ENCODE measurements around the gene ZNF19. TPM values are rescaled to one million over a fixed set of nuclear protein-coding genes. Genes with fewer than 3 reads are reported as not detected.
A peak's percentile ranks its signal among the peaks of the same experiment; 100 is the strongest.

ZNF19 gene
- total RNA-seq, 1 experiment from 2014 or later, result 2.6 TPM

DNA sequence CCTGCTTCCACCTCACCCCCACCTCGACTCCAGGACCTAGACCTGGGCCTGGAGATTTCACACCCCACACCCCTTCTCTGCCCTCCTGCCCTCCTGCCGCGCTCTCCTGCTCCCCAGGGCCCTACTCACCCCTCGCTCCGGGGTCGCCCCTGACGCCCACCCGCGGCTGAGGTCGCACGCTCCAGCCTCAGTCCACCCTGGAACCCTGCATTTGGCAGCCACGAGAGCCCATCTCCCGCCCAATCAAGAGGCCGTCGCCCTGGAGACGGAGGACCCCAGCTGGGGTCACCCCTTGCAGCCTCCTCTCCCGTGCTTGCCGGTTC, 63.4 kb downstream of the ZNF19 start:
- Histone ChIP-seq H3K4me3 (ENCODE audit: low read depth, low read length, poor library complexity, severe bottlenecking) (peak overlapping the region; percentile 26), H3K9me3 (ENCODE audit: low read depth, low read length, poor library complexity, severe bottlenecking) (no peaks in the 10 kb centered on the region), H3K4me1 (ENCODE audit: insufficient read depth, low read length, poor library complexity, severe bottlenecking) (no peaks in the 10 kb centered on the region), H3K27me3 (replicated peaks; ENCODE audit: insufficient read depth, low read depth, low read length, poor library complexity) (peaks cover 65% of the 10 kb centered on the region), H3K36me3 (ENCODE audit: insufficient read depth, low read length, poor library complexity, severe bottlenecking) (no peaks in the 10 kb centered on the region), H3K27ac (ENCODE audit: low read depth, low read length, poor library complexity, severe bottlenecking) (no peak overlapping the region)
- intact Hi-C loops (cut with micrococcal nuclease; ENCODE audit: unreplicated experiment), result no loop called here
- peak; percentile 26 for TF ChIP-seq EZH2 (IDR thresholded peaks at IDR 0.05; ENCODE audit: borderline replicate concordance, low read depth, low read length, poor library complexity, severe bottlenecking)
- TF ChIP-seq, protein P1, sequence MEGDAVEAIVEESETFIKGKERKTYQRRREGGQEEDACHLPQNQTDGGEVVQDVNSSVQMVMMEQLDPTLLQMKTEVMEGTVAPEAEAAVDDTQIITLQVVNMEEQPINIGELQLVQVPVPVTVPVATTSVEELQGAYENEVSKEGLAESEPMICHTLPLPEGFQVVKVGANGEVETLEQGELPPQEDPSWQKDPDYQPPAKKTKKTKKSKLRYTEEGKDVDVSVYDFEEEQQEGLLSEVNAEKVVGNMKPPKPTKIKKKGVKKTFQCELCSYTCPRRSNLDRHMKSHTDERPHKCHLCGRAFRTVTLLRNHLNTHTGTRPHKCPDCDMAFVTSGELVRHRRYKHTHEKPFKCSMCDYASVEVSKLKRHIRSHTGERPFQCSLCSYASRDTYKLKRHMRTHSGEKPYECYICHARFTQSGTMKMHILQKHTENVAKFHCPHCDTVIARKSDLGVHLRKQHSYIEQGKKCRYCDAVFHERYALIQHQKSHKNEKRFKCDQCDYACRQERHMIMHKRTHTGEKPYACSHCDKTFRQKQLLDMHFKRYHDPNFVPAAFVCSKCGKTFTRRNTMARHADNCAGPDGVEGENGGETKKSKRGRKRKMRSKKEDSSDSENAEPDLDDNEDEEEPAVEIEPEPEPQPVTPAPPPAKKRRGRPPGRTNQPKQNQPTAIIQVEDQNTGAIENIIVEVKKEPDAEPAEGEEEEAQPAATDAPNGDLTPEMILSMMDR (conservative IDR thresholded peaks at IDR 0.05; ENCODE audit: low read depth, low read length), result no peak
- ChIA-PET CTCF (no interaction called here), POLR2A (ENCODE audit: low non-redundant PET) (no interaction called here)
- no TSS peak for BruUV-seq (replicated peaks)
- DNase-seq (ENCODE audit: low spot score), result no peak

DNA sequence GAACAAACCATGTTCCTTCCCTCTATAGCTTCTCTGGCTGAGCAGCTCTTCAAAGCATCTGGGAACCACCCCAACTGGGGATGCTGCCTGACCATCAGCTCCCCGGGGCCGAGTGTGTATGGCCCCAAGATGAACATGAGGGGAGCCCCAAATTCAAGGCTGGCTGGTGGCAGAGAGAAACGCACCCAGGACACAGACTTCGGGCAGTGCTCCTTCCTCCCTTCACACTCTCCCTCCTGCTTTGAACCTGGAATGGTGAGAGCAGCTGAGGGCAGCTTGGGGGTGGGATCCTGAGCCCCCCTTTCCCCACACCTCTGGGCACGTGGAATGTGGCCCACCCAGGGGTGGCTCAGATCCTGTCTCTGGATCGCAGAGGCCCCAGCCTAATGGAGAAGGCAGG, 64.5 kb downstream of the ZNF19 start:
- H3K36me3 ChIP-seq (ENCODE audit: insufficient read depth, low read length, poor library complexity, severe bottlenecking), result no peaks in the 10 kb centered on the region
- H3K27ac ChIP-seq (ENCODE audit: low read depth, low read length, poor library complexity, severe bottlenecking), result no peak overlapping the region
- peaks cover 59% of the 10 kb centered on the region for H3K27me3 ChIP-seq (replicated peaks; ENCODE audit: insufficient read depth, low read depth, low read length, poor library complexity)
- ChIA-PET POLR2A (ENCODE audit: low non-redundant PET) (no interaction called here), CTCF (no interaction called here)
- H3K9me3 ChIP-seq (ENCODE audit: low read depth, low read length, poor library complexity, severe bottlenecking), result no peaks in the 10 kb centered on the region
- intact Hi-C loops (cut with micrococcal nuclease; ENCODE audit: unreplicated experiment), result no loop called here
- no peak overlapping the region for H3K4me3 ChIP-seq (ENCODE audit: low read depth, low read length, poor library complexity, severe bottlenecking)
- TF ChIP-seq, protein P1 (conservative IDR thresholded peaks at IDR 0.05; ENCODE audit: low read depth, low read length), result no peak
- TF ChIP-seq EZH2 (IDR thresholded peaks at IDR 0.05; ENCODE audit: borderline replicate concordance, low read depth, low read length, poor library complexity, severe bottlenecking), result no peak
- H3K4me1 ChIP-seq (ENCODE audit: insufficient read depth, low read length, poor library complexity, severe bottlenecking), result no peaks in the 10 kb centered on the region
- DNase-seq (ENCODE audit: low spot score), result no peak
- BruUV-seq (replicated peaks), result no TSS peak

DNA sequence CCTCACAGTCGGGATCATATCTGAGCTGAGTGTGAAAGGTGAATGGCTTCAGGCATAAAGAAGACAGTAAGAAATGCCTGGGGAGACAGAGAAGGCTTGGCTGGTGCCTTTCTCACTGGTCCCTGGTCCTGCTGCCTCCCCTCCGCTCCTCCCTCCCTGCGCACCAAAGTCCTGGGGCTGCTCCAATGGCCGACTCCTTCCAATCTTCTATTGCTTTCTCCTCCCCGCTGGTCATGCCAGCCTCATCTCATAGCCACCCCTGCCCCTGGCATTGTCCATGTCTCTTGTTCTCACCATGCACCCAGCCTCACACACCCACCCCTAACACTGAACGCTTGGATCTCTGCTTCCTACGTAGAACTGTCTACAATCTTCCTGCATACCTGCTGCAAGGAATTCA, 65.3 kb downstream of the ZNF19 start:
- no peak overlapping the region for H3K27ac ChIP-seq (ENCODE audit: low read depth, low read length, poor library complexity, severe bottlenecking)
- H3K36me3 ChIP-seq (ENCODE audit: insufficient read depth, low read length, poor library complexity, severe bottlenecking), result no peaks in the 10 kb centered on the region
- no peak for TF ChIP-seq EZH2 (IDR thresholded peaks at IDR 0.05; ENCODE audit: borderline replicate concordance, low read depth, low read length, poor library complexity, severe bottlenecking)
- TF ChIP-seq, protein P1 (conservative IDR thresholded peaks at IDR 0.05; ENCODE audit: low read depth, low read length), result no peak
- no TSS peak for BruUV-seq (replicated peaks)
- no peaks in the 10 kb centered on the region for H3K4me1 ChIP-seq (ENCODE audit: insufficient read depth, low read length, poor library complexity, severe bottlenecking)
- CTCF ChIA-PET, result no interaction called here
- POLR2A ChIA-PET (ENCODE audit: low non-redundant PET), result no interaction called here
- no peak overlapping the region for H3K4me3 ChIP-seq (ENCODE audit: low read depth, low read length, poor library complexity, severe bottlenecking)
- intact Hi-C loops (cut with micrococcal nuclease; ENCODE audit: unreplicated experiment), result no loop called here
- DNase-seq (ENCODE audit: low spot score), result no peak
- no peaks in the 10 kb centered on the region for H3K9me3 ChIP-seq (ENCODE audit: low read depth, low read length, poor library complexity, severe bottlenecking)
- peaks cover 53% of the 10 kb centered on the region for H3K27me3 ChIP-seq (replicated peaks; ENCODE audit: insufficient read depth, low read depth, low read length, poor library complexity)

Other genes with a start within 250 kb of the ZNF19 start
- 12.2 and 16.1 TPM in 2 replicates for gene CMTR2, start 199.9 kb downstream of the ZNF19 start, total RNA-seq (2021)
- gene CALB2, start 130.6 kb downstream of the ZNF19 start, total RNA-seq (2021), result not detected in 2 replicates
- not detected in 2 replicates for gene TLE7, start 47.3 kb downstream of the ZNF19 start, total RNA-seq (2021)
- gene ZNF23, start 27.1 kb downstream of the ZNF19 start, total RNA-seq (2021), result 10.2 and 10.9 TPM in 2 replicates
- not detected in 2 replicates for gene CHST4, start 37.1 kb upstream of the ZNF19 start, total RNA-seq (2021)
- gene TAT, start 87.8 kb upstream of the ZNF19 start, total RNA-seq (2021), result not detected in 2 replicates
- 1.4 and 1.5 TPM in 2 replicates for gene MARVELD3, start 136.9 kb upstream of the ZNF19 start, total RNA-seq (2021)
- gene PHLPP2, start 235.4 kb upstream of the ZNF19 start, total RNA-seq (2021), result 16.3 and 18.3 TPM in 2 replicates